Nephron (organoid): Measurements from ENCODE around the gene GALNT9.

Experiments used
- H3K27ac Mint-ChIP-seq, 3 experiments: 2 replicates each; pipeline ENCODE4 v1.8.0; 2020; ENCODE audit warnings: mixed read lengths in 3 of 3, mild to moderate bottlenecking in 2 of 3, moderate library complexity in 1 of 3
- H3K27me3 Mint-ChIP-seq: 2 replicates; pipeline ENCODE4 v1.8.0; 2021; ENCODE audit warnings: low read depth, mild to moderate bottlenecking, moderate library complexity, mixed read lengths
- H3K36me3 Mint-ChIP-seq: 2 replicates; pipeline ENCODE4 v1.8.0; 2020; ENCODE audit warnings: low read depth, mixed read lengths
- H3K4me1 Mint-ChIP-seq: 2 replicates; pipeline ENCODE4 v1.8.0; 2020; ENCODE audit warnings: mixed read lengths
- H3K4me3 Mint-ChIP-seq, 3 experiments: 2 replicates each; pipeline ENCODE4 v1.8.0; 2020; ENCODE audit warnings: mild to moderate bottlenecking in 3 of 3, mixed read lengths in 3 of 3, moderate library complexity in 2 of 3
- H3K9me3 Mint-ChIP-seq: 2 replicates; pipeline ENCODE4 v1.8.0; 2020; ENCODE audit warnings: mixed read lengths
- CTCF ChIP-seq, 3 experiments: fragments of 200-600 bp; sonication (generic); IDR thresholded peaks; one replicate each; pipeline ENCODE4 v1.5.0; 2021; ENCODE audit warnings: antibody characterized with exemption in 3 of 3; ENCODE audit not compliant: unreplicated experiment in 3 of 3

The GALNT9 gene

DNA sequence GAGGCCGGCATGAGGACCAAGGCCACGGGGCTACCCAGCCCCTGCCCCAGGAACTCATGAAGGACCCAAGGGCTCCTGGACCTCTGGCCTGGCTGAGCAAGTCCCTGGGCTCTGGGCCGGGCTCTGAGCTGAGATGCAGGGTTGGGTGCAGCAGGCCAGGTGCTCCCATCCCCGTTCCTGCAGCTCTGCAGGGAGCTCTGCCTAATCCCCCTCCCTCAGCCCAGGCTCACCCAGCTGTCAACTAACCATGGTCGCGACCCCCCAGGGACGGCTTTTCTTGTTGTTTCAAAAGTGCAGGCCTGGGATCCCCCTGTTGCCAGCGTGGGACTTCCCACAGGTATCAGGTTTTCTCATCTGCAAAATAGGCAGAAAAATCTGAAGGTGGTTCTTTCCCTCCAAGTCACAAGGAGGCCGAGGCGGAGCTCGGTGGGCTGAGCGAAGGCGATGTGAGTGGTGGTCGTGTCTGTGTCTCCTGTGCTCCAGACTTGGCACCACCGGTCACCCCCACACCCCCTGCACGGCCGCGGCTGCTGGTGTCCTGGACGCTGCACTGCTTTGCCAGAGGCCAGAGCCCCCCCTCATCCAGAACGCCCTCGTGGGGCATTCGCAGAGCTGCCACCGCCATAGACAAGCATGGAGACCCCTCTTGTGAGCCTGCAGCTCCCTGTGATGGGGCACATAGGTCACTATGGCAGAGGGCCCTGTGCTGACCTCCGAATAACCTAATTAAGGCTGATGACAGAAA lies 22.5 kb upstream of the GALNT9 start:
- Mint-ChIP-seq H3K9me3 (no peaks in the 10 kb centered on the region), H3K27me3 (peaks cover 39% of the 10 kb centered on the region), H3K27ac (no peak overlapping the region), H3K4me3 (no peak overlapping the region), H3K4me1 (peaks cover 5% of the 10 kb centered on the region), H3K36me3 (no peaks in the 10 kb centered on the region)
- TF ChIP-seq CTCF (IDR thresholded peaks at IDR 0.05; ENCODE audit: unreplicated experiment in 3 of 3): no peak

GRCh38 chr12:132349501-132350131 lies 20.2 kb upstream of the GALNT9 start:
- TF ChIP-seq CTCF (IDR thresholded peaks at IDR 0.05; ENCODE audit: unreplicated experiment in 3 of 3): no peak
- no peak overlapping the region for H3K4me3 Mint-ChIP-seq
- no peak overlapping the region for H3K27ac Mint-ChIP-seq
- no peaks in the 10 kb centered on the region for H3K36me3 Mint-ChIP-seq
- H3K4me1 Mint-ChIP-seq: no peaks in the 10 kb centered on the region
- H3K9me3 Mint-ChIP-seq: no peaks in the 10 kb centered on the region
- peaks cover 41% of the 10 kb centered on the region for H3K27me3 Mint-ChIP-seq

GRCh38 chr12:132348176-132348575 lies 18.8 kb upstream of the GALNT9 start:
- no peak for TF ChIP-seq CTCF (IDR thresholded peaks at IDR 0.05; ENCODE audit: unreplicated experiment in 3 of 3)
- H3K4me3 Mint-ChIP-seq: no peak overlapping the region
- H3K4me1 Mint-ChIP-seq: peaks cover 14% of the 10 kb centered on the region
- H3K36me3 Mint-ChIP-seq: no peaks in the 10 kb centered on the region
- no peak overlapping the region for H3K27ac Mint-ChIP-seq
- peaks cover 50% of the 10 kb centered on the region for H3K27me3 Mint-ChIP-seq
- H3K9me3 Mint-ChIP-seq: no peaks in the 10 kb centered on the region

DNA sequence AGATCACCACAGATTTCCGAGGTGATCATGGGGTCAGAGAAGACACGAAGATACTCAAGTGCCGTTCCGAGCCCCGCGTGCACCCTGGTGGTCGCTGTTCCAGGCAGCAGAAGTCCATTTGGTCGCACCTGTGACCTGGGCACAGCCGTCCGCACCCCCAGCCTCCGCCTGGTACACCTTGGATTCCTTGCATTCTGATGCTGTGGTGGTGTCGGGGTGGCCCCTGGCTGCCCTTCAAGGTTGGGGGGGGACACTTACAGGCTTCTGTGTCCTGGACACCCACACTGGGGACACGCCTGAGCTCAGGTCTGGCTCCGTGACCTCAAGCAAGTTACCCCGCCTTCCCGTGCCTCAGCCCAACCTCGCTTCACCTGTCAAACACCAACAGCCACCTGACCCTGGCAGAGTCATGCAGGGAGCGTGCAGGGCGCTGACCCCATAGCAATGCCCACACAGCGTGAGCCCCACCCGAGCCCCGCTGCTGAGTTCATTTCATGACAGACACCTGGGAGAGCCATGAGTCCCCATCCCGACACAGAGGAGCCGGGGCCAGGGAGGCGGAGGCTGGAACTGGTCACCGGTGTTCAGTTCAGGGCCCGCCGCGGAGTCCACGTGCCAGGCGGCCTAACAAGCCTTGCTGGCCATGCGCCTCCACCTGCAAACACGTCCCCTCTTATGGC lies 17.9 kb upstream of the GALNT9 start:
- H3K4me3 Mint-ChIP-seq: no peak overlapping the region
- H3K9me3 Mint-ChIP-seq: no peaks in the 10 kb centered on the region
- H3K27ac Mint-ChIP-seq: no peak overlapping the region
- no peaks in the 10 kb centered on the region for H3K36me3 Mint-ChIP-seq
- peaks cover 21% of the 10 kb centered on the region for H3K4me1 Mint-ChIP-seq
- H3K27me3 Mint-ChIP-seq: peaks cover 53% of the 10 kb centered on the region
- TF ChIP-seq CTCF (IDR thresholded peaks at IDR 0.05; ENCODE audit: unreplicated experiment in 3 of 3): no peak

DNA sequence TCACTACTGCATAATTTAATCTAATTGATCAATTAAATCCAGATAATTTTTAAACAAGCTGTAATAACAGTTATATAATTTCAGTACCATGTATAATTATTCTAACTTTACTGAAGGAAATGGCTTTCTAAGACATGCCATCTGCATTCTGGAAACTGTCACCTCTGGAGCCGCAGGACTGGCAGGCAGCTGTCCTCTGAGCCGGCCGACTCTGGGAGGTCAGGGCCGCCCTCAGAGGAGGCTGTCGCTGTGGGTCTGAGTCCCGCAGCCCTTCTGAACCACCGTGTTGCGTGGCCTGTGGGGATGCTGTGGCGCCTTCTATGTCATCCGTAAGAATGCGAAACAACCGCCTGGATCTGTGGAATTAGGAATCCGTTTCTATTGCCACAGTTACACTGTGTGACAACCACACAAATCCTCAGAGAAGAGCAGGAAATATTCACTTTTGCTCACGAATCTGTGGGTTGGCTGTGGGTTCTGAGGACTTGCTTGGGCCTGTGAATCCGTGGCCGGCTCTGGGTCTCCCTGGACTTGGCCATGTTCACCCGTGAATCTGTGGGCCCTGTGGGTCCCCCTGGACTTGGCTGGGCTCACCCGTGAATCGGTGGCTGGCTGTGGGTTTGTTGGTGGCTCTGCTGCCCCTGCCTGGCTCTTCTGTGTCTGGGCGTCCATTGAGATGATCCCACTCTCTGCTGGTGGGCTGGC lies 17.2 kb upstream of the GALNT9 start:
- Mint-ChIP-seq H3K36me3 (no peaks in the 10 kb centered on the region), H3K27ac (no peak overlapping the region), H3K4me1 (peaks cover 21% of the 10 kb centered on the region), H3K9me3 (no peaks in the 10 kb centered on the region), H3K4me3 (no peak overlapping the region), H3K27me3 (peaks cover 58% of the 10 kb centered on the region)
- TF ChIP-seq CTCF (IDR thresholded peaks at IDR 0.05; ENCODE audit: unreplicated experiment in 3 of 3): no peak
